Measurements from ENCODE around the gene DUSP9. TPM values are rescaled to one million over a fixed set of nuclear protein-coding genes. Genes with fewer than 3 reads are reported as not detected.
"Not testable (repeated sequence)": the region's sequence is repeated elsewhere in the genome, so short reads cannot be mapped to it uniquely, and the experiment has no call there.

The DUSP9 gene
- total RNA-seq, 2 donors from 2014 or later: 0.91 TPM; not detected in 1

DNA sequence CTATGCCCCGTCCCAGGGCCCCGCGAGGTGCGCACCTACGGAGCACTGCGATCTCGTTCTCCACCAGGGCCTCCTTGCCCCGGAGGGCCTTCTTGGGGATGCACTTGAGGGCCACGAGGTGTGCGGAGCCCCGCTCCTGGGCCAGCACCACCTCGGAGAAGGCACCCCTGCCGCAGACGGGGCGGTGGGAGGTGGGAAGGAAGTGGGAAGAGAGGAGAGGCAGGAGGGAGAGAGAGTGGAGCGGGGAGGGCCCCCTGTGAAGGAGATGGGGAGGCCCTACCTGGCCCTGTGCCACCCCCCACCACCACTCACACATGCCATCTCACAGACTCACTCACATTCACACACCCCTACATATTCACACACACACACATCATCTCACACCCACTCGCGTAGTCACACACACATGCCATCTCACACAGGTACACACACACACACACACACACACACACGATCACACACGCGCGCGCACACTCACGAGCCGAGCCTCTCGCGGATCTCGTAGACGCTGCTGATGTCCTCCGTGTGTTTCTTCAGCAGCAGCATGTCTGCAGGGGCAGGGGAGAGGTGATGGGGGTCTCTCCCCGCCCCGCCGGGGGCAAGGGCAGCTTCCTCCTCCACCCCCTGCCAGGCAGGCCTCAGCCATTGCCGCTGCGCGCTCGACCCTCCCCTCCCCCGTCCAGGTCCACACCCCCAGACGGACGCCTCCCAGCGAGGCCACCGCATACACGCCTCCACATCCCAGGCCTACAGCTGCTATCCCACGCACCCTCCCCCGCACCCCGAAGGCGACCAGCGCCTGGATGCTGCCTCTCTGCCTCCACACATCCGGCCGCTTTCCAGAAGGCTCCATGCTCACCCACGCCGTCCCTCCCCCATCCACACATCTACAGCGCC is 25.8 kb downstream of the DUSP9 start:
- no peaks in the 10 kb centered on the region for H3K9me3 Mint-ChIP-seq
- no peaks in the 10 kb centered on the region for H3K36me3 Mint-ChIP-seq
- peak overlapping the region in 1 of 2 donors; percentile 22 for H3K27ac Mint-ChIP-seq
- ATAC-seq (no peak), DNase-seq (ENCODE audit: low spot score in 2 of 2) (no peak)

DNA sequence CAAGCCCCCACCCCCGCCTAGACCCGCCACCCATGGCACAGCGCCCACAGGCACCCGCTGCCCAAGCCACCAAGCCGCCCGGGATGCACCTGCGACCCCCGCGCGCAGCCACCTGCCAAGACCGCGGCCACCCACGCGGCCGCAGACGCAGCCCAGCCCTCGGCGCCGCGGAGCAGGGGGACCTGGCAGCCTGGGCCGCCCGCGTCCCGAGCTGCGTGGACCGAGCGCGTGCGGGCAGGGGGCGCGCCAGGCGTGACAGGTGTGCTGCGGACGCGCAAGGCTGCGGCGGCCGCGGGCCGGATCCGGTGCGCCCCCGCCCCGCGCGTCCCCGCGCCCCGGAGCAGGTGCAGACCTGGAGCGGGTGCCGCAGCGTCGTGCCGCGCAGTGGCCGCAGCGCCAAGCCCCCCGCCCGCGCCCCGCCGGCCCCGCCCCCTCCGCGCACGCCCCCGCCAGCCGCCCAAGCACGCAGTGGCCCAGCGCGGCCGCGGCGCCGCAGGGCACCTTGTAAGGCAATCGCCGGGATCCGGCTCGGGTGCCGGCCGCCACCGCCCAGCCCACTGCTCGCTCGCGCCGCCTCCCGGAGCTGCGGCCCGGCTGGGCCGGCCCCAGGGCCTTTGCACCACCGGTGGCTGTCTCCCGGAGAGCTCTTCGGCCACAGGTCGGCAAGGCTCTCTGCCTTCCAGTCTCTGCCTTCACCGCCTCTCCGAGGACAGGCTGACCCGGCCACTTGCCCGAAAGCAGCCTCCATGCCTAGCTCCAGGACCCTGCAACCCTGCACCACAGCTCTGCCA is 26.6 kb downstream of the DUSP9 start, which contains the start of gene PNCK:
PNCK (minus strand) TSS at position 386 of the 791 bp plus-strand sequence. CDS start 737 bp downstream, outside the sequence.
- no peaks in the 10 kb centered on the region for H3K36me3 Mint-ChIP-seq
- ATAC-seq (no peak), DNase-seq (ENCODE audit: low spot score in 2 of 2) (no peak)
- no peaks in the 10 kb centered on the region for H3K9me3 Mint-ChIP-seq
- H3K27ac Mint-ChIP-seq: no peak within 1 kb of the TSS

DNA sequence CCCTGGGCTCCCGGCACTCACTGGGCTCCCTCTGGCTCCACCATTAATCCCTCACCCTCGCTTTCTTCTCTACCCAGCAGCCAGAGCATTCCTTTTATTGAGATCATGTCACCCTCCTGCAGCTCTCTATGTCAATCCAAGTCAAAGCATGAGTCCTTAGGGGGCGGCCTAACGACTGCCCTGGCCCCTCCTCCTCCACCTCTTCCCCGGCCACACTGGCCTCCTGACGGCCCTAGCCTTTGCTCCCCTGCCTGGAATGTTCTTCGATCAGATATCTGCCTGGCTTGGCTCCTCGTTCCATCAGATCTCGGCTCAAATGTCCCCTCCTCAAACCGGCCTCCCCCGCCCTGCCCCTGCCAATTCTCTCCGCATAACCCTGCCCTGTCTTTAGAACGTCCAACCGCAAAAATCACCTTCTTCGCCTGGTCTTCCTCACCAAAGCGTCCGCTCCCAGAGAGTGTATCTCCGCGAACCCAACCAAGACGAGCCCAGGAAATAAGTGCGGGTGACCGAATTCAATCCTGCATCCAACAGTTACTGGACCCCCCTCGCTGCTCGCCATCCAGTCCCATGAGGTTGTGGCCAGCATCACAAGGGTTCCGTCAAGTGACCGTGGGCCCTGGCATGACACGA is 27.3 kb downstream of the DUSP9 start:
- Mint-ChIP-seq H3K27ac (no peak overlapping the region), H3K36me3 (no peaks in the 10 kb centered on the region), H3K9me3 (no peaks in the 10 kb centered on the region)
- ATAC-seq (no peak), DNase-seq (ENCODE audit: low spot score in 2 of 2) (no peak)

DNA sequence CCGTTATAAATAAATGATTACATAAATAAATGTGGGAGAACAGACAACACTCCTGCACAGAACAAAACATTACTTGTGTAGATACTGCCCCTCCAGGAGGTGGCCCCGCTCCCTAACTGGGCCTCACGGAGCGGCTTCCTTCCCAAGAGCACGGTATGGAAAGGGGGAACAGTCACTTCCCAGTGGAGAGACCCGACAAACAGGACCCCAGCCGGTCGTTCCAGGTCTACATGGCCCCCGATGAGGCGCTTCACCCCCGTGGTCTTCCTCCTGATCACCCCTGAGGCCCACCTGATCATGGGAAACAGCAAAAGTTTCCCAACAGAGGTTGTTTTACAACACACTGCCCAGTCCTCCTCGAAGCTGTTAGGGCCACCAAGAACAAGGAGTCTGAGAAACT is 34.2 kb downstream of the DUSP9 start:
- DNase-seq (ENCODE audit: low spot score in 2 of 2) (no peak), ATAC-seq (no peak)
- Mint-ChIP-seq H3K36me3 (no peaks in the 10 kb centered on the region), H3K27ac (no peak overlapping the region), H3K9me3 (no peaks in the 10 kb centered on the region)

DNA sequence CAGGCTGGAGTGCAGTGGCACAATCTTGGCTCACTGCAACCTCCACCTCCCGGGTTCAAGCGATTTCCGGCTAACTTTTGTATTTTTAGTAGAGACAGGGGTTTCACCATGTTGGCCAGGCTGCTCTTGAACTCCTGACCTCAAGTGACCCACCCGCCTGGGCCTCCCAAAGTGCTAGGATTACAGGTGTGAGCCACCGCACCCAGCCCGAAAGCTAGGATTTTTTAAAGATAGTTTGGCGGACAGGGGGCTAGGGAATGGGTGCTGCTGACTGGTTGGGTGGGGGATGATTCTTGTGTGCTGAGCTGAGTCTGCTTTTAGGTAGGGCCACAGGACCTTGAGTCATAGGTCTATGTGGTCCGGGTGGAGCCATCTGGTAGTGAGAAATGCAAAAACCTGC is 36.5 kb downstream of the DUSP9 start:
- ATAC-seq; H3K27ac Mint-ChIP-seq; H3K36me3 Mint-ChIP-seq; H3K9me3 Mint-ChIP-seq; DNase-seq (ENCODE audit: low spot score in 2 of 2): not testable (repeated sequence)

DNA sequence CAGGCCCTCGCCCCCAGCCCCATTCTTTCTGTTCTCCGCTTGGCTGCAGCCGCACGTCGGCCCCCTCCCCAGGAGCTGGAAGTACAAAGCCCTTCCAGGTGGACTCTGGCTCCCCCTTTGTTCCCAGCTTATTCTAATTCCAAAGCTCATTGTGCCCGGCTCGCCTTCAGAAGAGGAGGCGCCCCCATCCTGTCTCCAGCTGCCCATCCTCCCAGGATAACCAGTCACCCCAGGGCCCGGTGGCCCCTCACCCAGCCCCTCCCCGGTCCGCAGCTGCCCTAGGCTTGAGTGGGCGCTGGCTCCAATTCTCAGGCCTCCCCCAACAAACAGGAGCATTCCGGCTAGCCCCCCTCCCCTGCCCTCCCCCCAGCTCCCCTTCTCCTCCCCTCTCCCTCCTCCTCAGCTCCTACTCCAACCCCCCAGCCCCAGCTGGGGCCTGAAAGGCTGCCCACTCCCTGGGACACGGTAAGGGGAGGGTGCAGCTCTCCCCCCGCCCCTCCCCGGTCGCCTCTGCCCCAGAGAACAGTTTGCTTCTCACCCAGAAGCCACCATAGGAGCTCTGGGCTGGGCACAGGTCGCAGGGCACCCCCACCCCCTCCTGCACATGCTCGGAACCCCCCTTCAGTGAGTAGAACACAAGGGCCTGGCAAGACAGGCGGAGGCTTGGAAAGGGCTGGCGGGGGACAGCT is 37.6 kb downstream of the DUSP9 start:
- ATAC-seq (no peak), DNase-seq (ENCODE audit: low spot score in 2 of 2) (peak in 1 of 2 donors; percentile 14)
- no peaks in the 10 kb centered on the region for H3K9me3 Mint-ChIP-seq
- no peak overlapping the region for H3K27ac Mint-ChIP-seq
- no peaks in the 10 kb centered on the region for H3K36me3 Mint-ChIP-seq

DNA sequence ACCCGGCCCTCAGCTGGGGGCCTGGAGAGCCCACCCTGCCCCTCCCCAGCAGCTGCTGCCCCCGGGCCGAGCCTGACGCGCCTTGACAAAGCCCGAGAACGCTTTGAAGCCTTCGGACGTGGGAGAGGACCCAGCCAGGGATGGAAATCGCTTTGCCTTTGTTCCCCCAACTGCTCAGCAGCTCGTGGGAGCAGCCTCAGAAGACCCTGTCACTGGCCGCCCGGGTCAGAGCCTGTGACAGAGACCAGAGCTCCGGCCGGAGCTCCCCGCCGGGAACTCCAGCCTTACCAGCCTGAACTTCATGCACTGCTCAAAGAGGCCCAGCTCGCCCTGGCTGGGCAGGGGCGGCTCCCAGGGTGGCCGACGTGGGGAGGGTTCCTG is 38.1 kb downstream of the DUSP9 start:
- no peak overlapping the region for H3K27ac Mint-ChIP-seq

DNA sequence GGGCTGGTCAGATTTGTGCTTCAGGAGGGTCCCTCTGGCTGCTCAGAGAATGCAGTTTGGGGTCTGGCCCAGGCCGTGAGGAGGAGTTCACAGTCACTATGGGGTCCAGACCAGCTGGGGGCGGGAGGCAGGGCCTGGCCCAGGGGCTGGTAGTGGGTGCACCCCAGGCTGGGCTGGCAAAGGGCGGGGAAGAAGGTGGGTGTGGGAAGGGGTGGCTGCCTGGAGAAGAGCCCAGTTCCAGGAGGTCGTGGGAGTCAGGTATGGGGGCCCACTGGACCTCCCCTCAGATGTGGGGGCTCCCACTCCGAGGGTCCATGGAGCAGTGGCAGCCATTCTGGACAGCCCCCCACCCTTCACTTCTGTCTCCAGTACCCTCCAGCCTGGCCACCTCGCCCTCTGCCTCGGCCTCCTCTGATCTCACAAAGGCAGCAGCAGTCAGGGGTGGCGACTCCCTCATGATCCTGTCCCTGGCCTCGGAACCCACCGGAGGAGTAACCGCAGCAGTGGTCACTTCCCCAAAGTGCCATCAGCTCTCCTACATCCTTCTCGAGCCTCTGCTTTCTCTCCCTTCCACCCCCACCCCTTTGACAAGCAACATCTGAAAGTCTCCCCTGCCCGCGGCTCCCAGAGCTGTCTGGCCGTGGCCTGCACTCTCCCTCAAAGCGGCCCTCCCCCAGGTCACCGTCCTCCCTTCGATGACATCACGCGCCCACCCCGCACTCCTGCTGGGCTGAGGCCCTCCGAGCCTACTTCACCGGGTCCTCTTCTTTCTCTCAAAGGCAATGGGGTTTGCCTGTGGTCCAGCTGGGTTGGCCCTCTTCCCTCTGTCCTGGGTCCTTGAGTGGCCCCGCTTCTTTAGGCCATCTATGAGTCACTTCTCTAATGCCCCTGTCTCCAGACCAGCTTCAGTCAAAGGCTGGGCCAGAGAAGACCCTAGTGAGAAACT is 39.0 kb downstream of the DUSP9 start:
- no peaks in the 10 kb centered on the region for H3K36me3 Mint-ChIP-seq
- DNase-seq (ENCODE audit: low spot score in 2 of 2) (peak in 1 of 2 donors; percentile 48), ATAC-seq (no peak)
- H3K9me3 Mint-ChIP-seq: no peaks in the 10 kb centered on the region
- H3K27ac Mint-ChIP-seq: no peak overlapping the region

More for the DNA sequence above, 38.1 kb downstream of the DUSP9 start:
- Mint-ChIP-seq H3K36me3 (no peaks in the 10 kb centered on the region), H3K9me3 (no peaks in the 10 kb centered on the region)
- ATAC-seq (no peak), DNase-seq (ENCODE audit: low spot score in 2 of 2) (peak in 1 of 2 donors; percentile 6)

DNA sequence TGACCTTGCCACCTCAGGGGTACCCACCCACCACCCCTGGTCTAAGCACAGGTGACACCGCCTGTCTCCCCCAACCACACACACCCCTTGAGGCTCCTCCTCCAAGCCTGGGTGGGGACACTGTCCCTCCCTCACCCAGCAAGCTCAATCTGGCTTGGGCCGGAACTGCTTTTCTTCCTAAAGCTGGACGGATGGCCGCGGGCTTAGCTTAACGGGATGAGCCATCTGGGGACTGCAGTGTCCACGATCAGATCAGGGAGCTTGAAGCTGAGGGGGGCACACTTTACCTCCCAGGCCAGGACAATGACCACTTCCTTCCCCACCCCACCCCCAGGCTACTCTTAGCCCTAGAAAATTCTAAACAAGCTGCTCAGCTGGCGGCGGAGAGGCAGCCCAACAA is 39.7 kb downstream of the DUSP9 start:
- peak in 1 of 2 donors; percentile 51 for DNase-seq (ENCODE audit: low spot score in 2 of 2)
- Mint-ChIP-seq H3K9me3 (no peaks in the 10 kb centered on the region), H3K27ac (no peak overlapping the region), H3K36me3 (no peaks in the 10 kb centered on the region)
- ATAC-seq: no peak

DNA sequence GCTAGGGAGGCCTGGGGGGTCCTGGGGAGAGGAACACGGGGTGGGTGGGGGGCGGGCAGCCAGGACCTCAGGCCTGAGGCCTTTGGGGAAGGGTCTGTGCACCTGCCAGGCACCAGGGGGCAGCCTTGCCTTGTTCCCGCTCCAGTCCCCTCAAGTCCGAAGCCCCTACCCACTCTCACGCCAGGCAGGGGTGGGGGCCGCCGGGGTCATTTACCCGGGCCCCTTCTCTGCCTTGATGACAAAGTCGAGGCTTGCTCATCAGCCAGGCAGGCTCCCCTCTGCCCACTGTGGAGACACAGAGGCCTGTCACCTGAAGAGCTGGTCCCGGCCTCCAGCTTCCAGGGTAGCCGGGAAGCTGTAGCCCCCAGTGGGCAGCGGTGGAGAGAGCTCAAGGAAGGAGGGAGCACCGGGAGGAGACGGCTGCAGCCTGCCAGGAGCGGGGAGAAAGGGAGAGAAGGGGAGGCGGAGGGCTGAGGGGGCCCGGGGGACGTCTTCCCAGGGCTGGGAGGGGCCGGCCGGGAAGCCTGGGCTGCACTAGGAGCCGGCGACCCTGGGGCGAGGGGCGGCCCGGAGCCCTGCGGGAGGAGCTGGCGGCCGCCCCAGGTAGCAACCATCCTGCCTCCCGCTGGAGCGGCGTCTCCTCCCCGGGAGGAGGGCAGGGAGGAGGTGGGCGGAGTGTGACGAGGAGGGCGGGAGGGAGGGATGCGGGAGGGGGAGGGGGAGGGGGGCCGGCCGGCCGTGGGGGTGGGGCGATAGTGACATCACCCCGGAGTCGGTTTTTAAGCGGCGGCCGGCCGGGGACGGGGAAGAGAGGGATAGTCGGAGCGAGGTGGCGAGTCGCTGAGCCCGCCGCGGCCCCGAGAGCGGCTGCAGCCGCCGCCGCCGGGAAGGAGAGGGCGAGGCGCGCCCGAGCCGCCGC is 40.4 kb downstream of the DUSP9 start, which contains the start of gene SLC6A8:
SLC6A8 (plus strand) TSS at position 806 of the 919 bp plus-strand sequence. CDS start 649 bp downstream, outside the sequence.
- Mint-ChIP-seq H3K9me3 (no peaks in the 10 kb centered on the region), H3K36me3 (no peaks in the 10 kb centered on the region), H3K27ac (peak within 1 kb of the TSS in 1 of 2 donors; percentile 68)
- DNase-seq (ENCODE audit: low spot score in 2 of 2) (peak in 1 of 2 donors; percentile 33), ATAC-seq (peak; percentile 53 to 60)

DNA sequence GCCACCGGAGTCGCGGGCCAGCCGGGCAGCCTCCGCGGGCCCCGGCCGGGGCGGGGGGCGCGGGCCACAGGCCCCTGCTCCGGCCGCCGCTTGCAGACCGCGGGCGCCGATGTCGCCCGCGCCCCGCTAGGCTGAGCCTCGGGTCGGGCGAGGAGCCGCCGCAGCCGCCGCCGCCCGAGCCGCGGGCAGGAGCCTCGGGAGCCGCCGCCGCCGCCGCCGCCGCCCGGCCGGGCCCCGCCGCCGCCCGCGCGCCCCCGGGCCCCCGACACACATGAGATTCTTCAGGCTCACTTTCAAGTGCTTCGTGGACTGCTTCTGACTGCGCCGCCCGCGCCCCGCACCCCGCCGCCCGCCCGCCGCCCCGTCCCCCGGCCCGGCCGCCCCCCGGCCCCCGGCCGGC is 41.1 kb downstream of the DUSP9 start:
- Mint-ChIP-seq H3K36me3 (no peaks in the 10 kb centered on the region), H3K27ac (no peak overlapping the region), H3K9me3 (no peaks in the 10 kb centered on the region)
- peak in 1 of 2 donors; percentile 27 for ATAC-seq
- DNase-seq (ENCODE audit: low spot score in 2 of 2): no peak

DNA sequence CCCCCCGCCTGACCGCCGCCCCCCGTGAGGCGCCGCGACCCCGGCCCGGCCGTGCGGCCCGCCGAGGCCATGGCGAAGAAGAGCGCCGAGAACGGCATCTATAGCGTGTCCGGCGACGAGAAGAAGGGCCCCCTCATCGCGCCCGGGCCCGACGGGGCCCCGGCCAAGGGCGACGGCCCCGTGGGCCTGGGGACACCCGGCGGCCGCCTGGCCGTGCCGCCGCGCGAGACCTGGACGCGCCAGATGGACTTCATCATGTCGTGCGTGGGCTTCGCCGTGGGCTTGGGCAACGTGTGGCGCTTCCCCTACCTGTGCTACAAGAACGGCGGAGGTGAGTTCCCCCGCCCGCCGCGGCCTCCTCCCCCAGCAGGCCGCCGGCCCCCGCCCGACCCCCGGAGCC is 41.5 kb downstream of the DUSP9 start:
- no peak overlapping the region for H3K27ac Mint-ChIP-seq
- ATAC-seq (no peak), DNase-seq (ENCODE audit: low spot score in 2 of 2) (no peak)
- no peaks in the 10 kb centered on the region for H3K9me3 Mint-ChIP-seq
- H3K36me3 Mint-ChIP-seq: no peaks in the 10 kb centered on the region

DNA sequence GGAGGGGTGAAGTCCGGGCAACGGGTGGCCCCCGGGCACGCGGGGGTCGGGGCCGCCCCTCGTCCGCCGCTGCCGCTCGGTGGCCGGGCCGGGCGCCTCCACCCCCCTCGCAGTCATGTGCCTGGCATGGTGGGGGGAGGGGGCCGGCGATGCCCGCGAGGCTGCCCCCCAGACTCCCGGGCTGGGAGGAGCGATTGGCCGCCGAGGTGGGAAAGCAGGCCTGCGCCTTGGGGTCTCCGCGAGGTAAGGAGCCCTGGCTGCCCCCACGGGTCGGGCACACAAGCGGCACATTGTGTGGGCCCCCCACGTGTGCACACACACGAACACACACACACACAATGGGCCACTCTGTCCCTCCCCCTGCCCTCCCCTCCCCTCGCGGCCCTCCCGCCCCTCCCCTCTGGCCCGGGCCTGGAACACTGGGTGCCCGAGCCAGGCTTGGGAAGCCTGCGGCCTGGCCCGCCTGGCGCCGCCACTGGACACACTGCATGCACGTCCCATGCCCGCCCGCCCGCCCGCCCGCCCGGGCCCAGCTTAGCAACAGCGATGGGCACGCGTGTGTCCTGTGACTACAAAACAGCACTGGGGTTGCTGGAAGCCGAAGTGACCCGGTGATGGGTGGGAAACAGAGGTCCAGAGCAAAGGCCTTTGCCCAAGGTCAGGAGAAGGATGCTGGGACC is 42.0 kb downstream of the DUSP9 start:
- Mint-ChIP-seq H3K27ac (no peak overlapping the region), H3K9me3 (no peaks in the 10 kb centered on the region), H3K36me3 (no peaks in the 10 kb centered on the region)
- DNase-seq (ENCODE audit: low spot score in 2 of 2): no peak
- no peak for ATAC-seq
